HEK293 (cell line): ENCODE data around the gene SH3RF1.

Experiments used
- CTCF ChIA-PET: fragments of 350-600 bp; formaldehyde crosslinking; extraction: SDS; loops from one replicate; lab custom pipeline; 2021; ENCODE audit warnings: antibody characterized with exemption; lab: Yijun Ruan, JAX
- POLR2A ChIA-PET: fragments of 300-600 bp; formaldehyde crosslinking; extraction: SDS; loops from one replicate; lab custom pipeline; 2020; ENCODE audit warnings: antibody characterized with exemption, inconsistent platforms; lab: Yijun Ruan, JAX
- H3K27ac ChIP-seq: fragments of 200-500 bp; sonication (Bioruptor generic); 2 replicates; pipeline ENCODE4 v1.5.1; 2014; ENCODE audit warnings: low read depth, low read length, control low read depth, inconsistent platforms; ENCODE audit errors: extremely low read depth
- H3K36me3 ChIP-seq, 2 experiments: fragments of 200-500 bp in 1 of 2; sonication (Bioruptor generic) in 1 of 2; 1 replicate in 1 of 2; 2 replicates in 1 of 2; pipeline ENCODE4 v1.5.1; 2014 to 2017; ENCODE audit warnings: inconsistent platforms in 2 of 2, low read length in 2 of 2; ENCODE audit not compliant: control insufficient read depth in 2 of 2, insufficient read depth in 1 of 2
- H3K4me1 ChIP-seq: fragments of 200-500 bp; sonication (Bioruptor generic); 2 replicates; pipeline ENCODE4 v1.5.1; 2014; ENCODE audit warnings: mild to moderate bottlenecking, low read length, inconsistent platforms; ENCODE audit not compliant: control insufficient read depth, insufficient read depth
- H3K4me3 ChIP-seq: 2 replicates; pipeline ENCODE4 v1.5.1; 2011; ENCODE audit warnings: low read depth, mild to moderate bottlenecking, control low read depth, low read length, moderate library complexity
- H3K9me3 ChIP-seq: fragments of 200-500 bp; sonication (Bioruptor generic); 2 replicates; pipeline ENCODE4 v1.5.1; 2014; ENCODE audit warnings: low read depth, low read length, inconsistent platforms; ENCODE audit not compliant: control insufficient read depth, insufficient read depth
- AEBP2 ChIP-seq: fragments of 450-650 bp; formaldehyde crosslinking; IDR thresholded peaks from 2 replicates; pipeline ENCODE4 v1.5.1; 2016; ENCODE audit warnings: missing biosample characterization, missing genetic modification characterization, borderline replicate concordance
- FEZF1 ChIP-seq: fragments of 450-650 bp; formaldehyde crosslinking; IDR thresholded peaks from 2 replicates; pipeline ENCODE4 v1.5.1; 2016; ENCODE audit warnings: missing biosample characterization, missing genetic modification characterization
- GLI2 ChIP-seq: fragments of 450-650 bp; formaldehyde crosslinking; IDR thresholded peaks from 2 replicates; pipeline ENCODE4; 2017; ENCODE audit warnings: missing biosample characterization, missing genetic modification characterization, low read depth, borderline replicate concordance
- HOXC10 ChIP-seq: sonication (generic); formaldehyde crosslinking; IDR thresholded peaks from 2 replicates; pipeline ENCODE4 v1.8.1; 2023; ENCODE audit warnings: mild to moderate bottlenecking, missing genetic modification reagents
- ZBTB8A ChIP-seq: fragments of 450-650 bp; formaldehyde crosslinking; IDR thresholded peaks from 2 replicates; pipeline ENCODE4 v1.5.1; 2016; ENCODE audit warnings: missing biosample characterization, missing genetic modification characterization
- ZNF114 ChIP-seq: fragments of 450-650 bp; formaldehyde crosslinking; IDR thresholded peaks from 2 replicates; pipeline ENCODE4 v1.5.0; 2017; ENCODE audit warnings: missing biosample characterization, missing genetic modification characterization
- ZNF19 ChIP-seq: fragments of 450-650 bp; formaldehyde crosslinking; IDR thresholded peaks from 2 replicates; pipeline ENCODE4; 2016; ENCODE audit warnings: missing biosample characterization, missing genetic modification characterization, low read depth
- ZNF274 ChIP-seq, 2 experiments: fragments of 200-500 bp in 1 of 2; fragments of 450-650 bp in 1 of 2; sonication (Bioruptor generic) in 1 of 2; formaldehyde crosslinking in 1 of 2; IDR thresholded peaks; 2 replicates each; pipeline versions ENCODE4 v1.5.1 to v1.6.1; 2014 to 2016; ENCODE audit warnings: borderline replicate concordance in 1 of 2, inconsistent platforms in 1 of 2, low read length in 1 of 2, missing biosample characterization in 1 of 2, missing genetic modification characterization in 1 of 2
- ZNF335 ChIP-seq: fragments of 450-650 bp; formaldehyde crosslinking; conservative IDR thresholded peaks from 2 replicates; pipeline ENCODE4 v1.5.1; 2016; ENCODE audit warnings: missing biosample characterization, missing genetic modification characterization
- ZNF48 ChIP-seq: fragments of 450-650 bp; formaldehyde crosslinking; IDR thresholded peaks from 2 replicates; pipeline ENCODE4 v1.5.1; 2016; ENCODE audit warnings: missing biosample characterization, missing genetic modification characterization
- ZNF548 ChIP-seq: fragments of 450-650 bp; formaldehyde crosslinking; IDR thresholded peaks from 2 replicates; pipeline ENCODE4 v1.5.1; 2016; ENCODE audit warnings: missing biosample characterization, missing genetic modification characterization
- ZNF549 ChIP-seq: fragments of 450-650 bp; IDR thresholded peaks from 2 replicates; pipeline ENCODE4 v1.5.1; 2018; ENCODE audit warnings: missing biosample characterization, missing genetic modification characterization, mild to moderate bottlenecking, inconsistent platforms, moderate library complexity
- ZNF585B ChIP-seq: fragments of 450-650 bp; formaldehyde crosslinking; IDR thresholded peaks from 2 replicates; pipeline ENCODE4 v1.5.1; 2016; ENCODE audit warnings: missing biosample characterization, missing genetic modification characterization
- ZNF677 ChIP-seq: fragments of 450-650 bp; IDR thresholded peaks from 2 replicates; pipeline ENCODE4 v1.5.0; 2018; ENCODE audit warnings: missing biosample characterization, mild to moderate bottlenecking, missing genetic modification characterization, moderate library complexity
- ZNF707 ChIP-seq: fragments of 450-650 bp; formaldehyde crosslinking; IDR thresholded peaks from 2 replicates; pipeline ENCODE4 v1.5.1; 2016; ENCODE audit warnings: missing biosample characterization, missing genetic modification characterization
- ZNF747 ChIP-seq: fragments of 450-650 bp; formaldehyde crosslinking; IDR thresholded peaks from 2 replicates; pipeline ENCODE4 v1.5.1; 2016; ENCODE audit warnings: missing biosample characterization, missing genetic modification characterization
- ZSCAN23 ChIP-seq: fragments of 450-650 bp; formaldehyde crosslinking; IDR thresholded peaks from 2 replicates; pipeline ENCODE4 v1.5.1; 2016; ENCODE audit warnings: missing biosample characterization, missing genetic modification characterization
- ZXDB ChIP-seq: fragments of 450-650 bp; formaldehyde crosslinking; IDR thresholded peaks from 2 replicates; pipeline ENCODE4 v1.5.1; 2016; ENCODE audit warnings: missing biosample characterization, missing genetic modification characterization
- TF ChIP-seq, protein P1 (sequence below): fragments of 450-650 bp; formaldehyde crosslinking; IDR thresholded peaks from 2 replicates; pipeline ENCODE4 v1.5.1; 2016; ENCODE audit warnings: missing biosample characterization, missing genetic modification characterization
- TF ChIP-seq, protein P2 (sequence below): fragments of 450-650 bp; formaldehyde crosslinking; IDR thresholded peaks from 2 replicates; pipeline ENCODE4 v1.5.1; 2016; ENCODE audit warnings: missing biosample characterization, missing genetic modification characterization
- TF ChIP-seq, protein P3 (sequence below): fragments of 450-650 bp; formaldehyde crosslinking; IDR thresholded peaks from 2 replicates; pipeline ENCODE4 v1.5.1; 2016; ENCODE audit warnings: missing biosample characterization, missing genetic modification characterization
- TF ChIP-seq, protein P4 (sequence below): fragments of 450-650 bp; formaldehyde crosslinking; IDR thresholded peaks from 2 replicates; pipeline ENCODE4 v1.5.1; 2016; ENCODE audit warnings: missing biosample characterization, missing genetic modification characterization

Gene SH3RF1

GRCh38 chr4:169266081-169266480 is 4.7 kb downstream of the SH3RF1 start:
- ChIA-PET CTCF (no interaction called here), POLR2A (no interaction called here)
- TF ChIP-seq ZNF677 (tag by site-specific recombination) (no peak), ZNF335 (tag by site-specific recombination) (no peak), AEBP2 (tag by site-specific recombination) (no peak), GLI2 (tag by site-specific recombination) (no peak)
- H3K9me3 ChIP-seq, result no peaks in the 10 kb centered on the region
- H3K4me1 ChIP-seq, result peaks cover 12% of the 10 kb centered on the region
- H3K4me3 ChIP-seq, result no peak overlapping the region
- peaks cover 0 to 24% of the 10 kb centered on the region in 2 experiments; a peak in 2 of 3 replicates for H3K36me3 ChIP-seq
- H3K27ac ChIP-seq, result no peak overlapping the region

- Histone ChIP-seq H3K4me1 (peaks cover 12% of the 10 kb centered on the region), H3K27ac (no peak overlapping the region), H3K4me3 (no peak overlapping the region), H3K9me3 (no peaks in the 10 kb centered on the region), H3K36me3 (peaks cover 0 to 24% of the 10 kb centered on the region in 2 experiments; a peak in 2 of 3 replicates)
- ChIA-PET POLR2A (no interaction called here), CTCF (no interaction called here)
- TF ChIP-seq ZNF548 (tag by site-specific recombination) (peak; percentile 91), FEZF1 (tag by site-specific recombination) (no peak), ZNF114 (tag by site-specific recombination) (no peak), ZSCAN23 (no peak)
These were observed 6.9 kb downstream of the SH3RF1 start for GRCh38 chr4:169263791-169264392.

GRCh38 chr4:169260217-169260866 is 10.4 kb downstream of the SH3RF1 start:
- H3K4me3 ChIP-seq, result no peak overlapping the region
- POLR2A ChIA-PET, result no interaction called here
- H3K4me1 ChIP-seq, result peaks cover 16% of the 10 kb centered on the region
- no peak overlapping the region for H3K27ac ChIP-seq
- H3K36me3 ChIP-seq, result peaks cover 0 to 20% of the 10 kb centered on the region in 2 experiments; a peak in 2 of 3 replicates
- H3K9me3 ChIP-seq, result no peaks in the 10 kb centered on the region
- CTCF ChIA-PET, result no interaction called here
- no peak for TF ChIP-seq ZSCAN23
- TF ChIP-seq ZNF19 (tag by site-specific recombination), result no peak
- no peak for TF ChIP-seq ZNF585B (tag by site-specific recombination)
- TF ChIP-seq, protein P1, sequence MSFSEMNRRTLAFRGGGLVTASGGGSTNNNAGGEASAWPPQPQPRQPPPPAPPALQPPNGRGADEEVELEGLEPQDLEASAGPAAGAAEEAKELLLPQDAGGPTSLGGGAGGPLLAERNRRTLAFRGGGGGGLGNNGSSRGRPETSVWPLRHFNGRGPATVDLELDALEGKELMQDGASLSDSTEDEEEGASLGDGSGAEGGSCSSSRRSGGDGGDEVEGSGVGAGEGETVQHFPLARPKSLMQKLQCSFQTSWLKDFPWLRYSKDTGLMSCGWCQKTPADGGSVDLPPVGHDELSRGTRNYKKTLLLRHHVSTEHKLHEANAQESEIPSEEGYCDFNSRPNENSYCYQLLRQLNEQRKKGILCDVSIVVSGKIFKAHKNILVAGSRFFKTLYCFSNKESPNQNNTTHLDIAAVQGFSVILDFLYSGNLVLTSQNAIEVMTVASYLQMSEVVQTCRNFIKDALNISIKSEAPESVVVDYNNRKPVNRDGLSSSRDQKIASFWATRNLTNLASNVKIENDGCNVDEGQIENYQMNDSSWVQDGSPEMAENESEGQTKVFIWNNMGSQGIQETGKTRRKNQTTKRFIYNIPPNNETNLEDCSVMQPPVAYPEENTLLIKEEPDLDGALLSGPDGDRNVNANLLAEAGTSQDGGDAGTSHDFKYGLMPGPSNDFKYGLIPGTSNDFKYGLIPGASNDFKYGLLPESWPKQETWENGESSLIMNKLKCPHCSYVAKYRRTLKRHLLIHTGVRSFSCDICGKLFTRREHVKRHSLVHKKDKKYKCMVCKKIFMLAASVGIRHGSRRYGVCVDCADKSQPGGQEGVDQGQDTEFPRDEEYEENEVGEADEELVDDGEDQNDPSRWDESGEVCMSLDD (tag by site-specific recombination), result no peak
- TF ChIP-seq ZNF274 (IDR thresholded peaks at IDR 0.05; ENCODE audit: low read length), result no peak
- no peak for TF ChIP-seq ZNF274 (tag by site-specific recombination; IDR thresholded peaks at IDR 0.05; ENCODE audit: borderline replicate concordance)
- no peak for TF ChIP-seq ZNF48 (tag by site-specific recombination)
- TF ChIP-seq HOXC10 (CRISPR knock-in tag), result no peak
- TF ChIP-seq ZBTB8A (tag by site-specific recombination), result no peak
- TF ChIP-seq, protein P2, sequence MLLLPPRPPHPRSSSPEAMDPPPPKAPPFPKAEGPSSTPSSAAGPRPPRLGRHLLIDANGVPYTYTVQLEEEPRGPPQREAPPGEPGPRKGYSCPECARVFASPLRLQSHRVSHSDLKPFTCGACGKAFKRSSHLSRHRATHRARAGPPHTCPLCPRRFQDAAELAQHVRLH (tag by site-specific recombination), result no peak
- TF ChIP-seq ZNF747, result no peak
- TF ChIP-seq, protein P3, sequence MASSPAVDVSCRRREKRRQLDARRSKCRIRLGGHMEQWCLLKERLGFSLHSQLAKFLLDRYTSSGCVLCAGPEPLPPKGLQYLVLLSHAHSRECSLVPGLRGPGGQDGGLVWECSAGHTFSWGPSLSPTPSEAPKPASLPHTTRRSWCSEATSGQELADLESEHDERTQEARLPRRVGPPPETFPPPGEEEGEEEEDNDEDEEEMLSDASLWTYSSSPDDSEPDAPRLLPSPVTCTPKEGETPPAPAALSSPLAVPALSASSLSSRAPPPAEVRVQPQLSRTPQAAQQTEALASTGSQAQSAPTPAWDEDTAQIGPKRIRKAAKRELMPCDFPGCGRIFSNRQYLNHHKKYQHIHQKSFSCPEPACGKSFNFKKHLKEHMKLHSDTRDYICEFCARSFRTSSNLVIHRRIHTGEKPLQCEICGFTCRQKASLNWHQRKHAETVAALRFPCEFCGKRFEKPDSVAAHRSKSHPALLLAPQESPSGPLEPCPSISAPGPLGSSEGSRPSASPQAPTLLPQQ (tag by site-specific recombination), result no peak
- no peak for TF ChIP-seq ZXDB (tag by site-specific recombination)
- TF ChIP-seq, protein P4, sequence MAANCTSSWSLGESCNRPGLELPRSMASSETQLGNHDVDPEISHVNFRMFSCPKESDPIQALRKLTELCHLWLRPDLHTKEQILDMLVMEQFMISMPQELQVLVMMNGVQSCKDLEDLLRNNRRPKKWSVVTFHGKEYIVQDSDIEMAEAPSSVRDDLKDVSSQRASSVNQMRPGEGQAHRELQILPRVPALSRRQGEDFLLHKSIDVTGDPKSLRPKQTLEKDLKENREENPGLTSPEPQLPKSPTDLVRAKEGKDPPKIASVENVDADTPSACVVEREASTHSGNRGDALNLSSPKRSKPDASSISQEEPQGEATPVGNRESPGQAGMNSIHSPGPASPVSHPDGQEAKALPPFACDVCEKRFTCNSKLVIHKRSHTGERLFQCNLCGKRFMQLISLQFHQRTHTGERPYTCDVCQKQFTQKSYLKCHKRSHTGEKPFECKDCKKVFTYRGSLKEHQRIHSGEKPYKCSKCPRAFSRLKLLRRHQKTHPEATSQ (tag by site-specific recombination), result no peak
- TF ChIP-seq ZNF549 (tag by site-specific recombination), result no peak
- no peak for TF ChIP-seq ZNF707 (tag by site-specific recombination)
